DND-41 (cell line): ENCODE data around the gene ZNF677.
"Not testable (repeated sequence)": the region's sequence is repeated elsewhere in the genome, so short reads cannot be mapped to it uniquely, and the experiment has no call there.

Experiments
- ATAC-seq: fragments of 200-7000 bp; cut with Tn5 transposase; 3 replicates; pipeline ENCODE4 v1.9.1; 2021; ENCODE audit warnings: low read depth; ENCODE audit not compliant: insufficient read depth
- DNase-seq: peaks from one replicate; pipeline ENCODE4 v3.0.0-alpha.2; 2020
- H2AFZ ChIP-seq: 2 replicates; pipeline ENCODE4 v1.6.0; 2012; ENCODE audit warnings: low read depth, low read length
- H3K27ac ChIP-seq: 2 replicates; pipeline ENCODE4 v1.5.1; 2012; ENCODE audit warnings: low read length, inconsistent platforms
- H3K27me3 ChIP-seq: fragments of 200-600 bp; sonication (generic); 2 replicates; pipeline ENCODE4 v1.6.0; 2012; ENCODE audit warnings: low read length, mild to moderate bottlenecking, inconsistent platforms; ENCODE audit not compliant: insufficient read depth, poor library complexity
- H3K36me3 ChIP-seq: 2 replicates; pipeline ENCODE4 v1.5.1; 2012; ENCODE audit warnings: low read length, inconsistent platforms; ENCODE audit not compliant: insufficient read depth
- H3K4me1 ChIP-seq: 2 replicates; pipeline ENCODE4 v1.5.1; 2012; ENCODE audit warnings: mild to moderate bottlenecking, low read length; ENCODE audit not compliant: insufficient read depth
- H3K4me2 ChIP-seq: 2 replicates; pipeline ENCODE4 v1.6.0; 2012; ENCODE audit warnings: mild to moderate bottlenecking, moderate library complexity, low read length, inconsistent platforms; ENCODE audit not compliant: insufficient read depth
- H3K4me3 ChIP-seq, 2 experiments: fragments of 200-600 bp in 1 of 2; shearing (Covaris generic) in 1 of 2; 2 replicates each; pipeline ENCODE4 v1.5.1; 2012 to 2016; ENCODE audit warnings: inconsistent platforms in 2 of 2, low read length in 2 of 2, mild to moderate bottlenecking in 2 of 2, low read depth in 1 of 2, moderate library complexity in 1 of 2
- H3K79me2 ChIP-seq: 2 replicates; pipeline ENCODE4 v1.6.0; 2012; ENCODE audit warnings: low read length, inconsistent platforms; ENCODE audit not compliant: insufficient read depth
- H3K9ac ChIP-seq: 2 replicates; pipeline ENCODE4 v1.6.0; 2012; ENCODE audit warnings: low read depth, mild to moderate bottlenecking, inconsistent platforms, low read length, moderate library complexity
- H3K9me3 ChIP-seq: 2 replicates; pipeline ENCODE4 v1.5.1; 2012; ENCODE audit warnings: low read length, moderate library complexity, mild to moderate bottlenecking, inconsistent platforms; ENCODE audit not compliant: insufficient read depth, severe bottlenecking
- H4K20me1 ChIP-seq: 2 replicates; pipeline ENCODE4 v1.6.0; 2012; ENCODE audit warnings: low read length; ENCODE audit not compliant: insufficient read depth
- EZH2 ChIP-seq: IDR thresholded peaks from 3 replicates; pipeline ENCODE4 v1.6.1; 2012; ENCODE audit warnings: borderline replicate concordance, low read depth, mild to moderate bottlenecking, moderate library complexity, low read length, inconsistent platforms; ENCODE audit not compliant: severe bottlenecking
- TF ChIP-seq, protein P1 (sequence below): IDR thresholded peaks from 2 replicates; pipeline ENCODE4 v1.5.1; 2012; ENCODE audit warnings: borderline replicate concordance, low read length, moderate library complexity, mild to moderate bottlenecking; ENCODE audit not compliant: poor library complexity, severe bottlenecking; ENCODE audit errors: extremely low read depth

Gene ZNF677

GRCh38 chr19:53290758-53291549, 36.3 kb upstream of the ZNF677 start:
- DNase-seq, result no peak
- no peak for ATAC-seq
- TF ChIP-seq, protein P1, sequence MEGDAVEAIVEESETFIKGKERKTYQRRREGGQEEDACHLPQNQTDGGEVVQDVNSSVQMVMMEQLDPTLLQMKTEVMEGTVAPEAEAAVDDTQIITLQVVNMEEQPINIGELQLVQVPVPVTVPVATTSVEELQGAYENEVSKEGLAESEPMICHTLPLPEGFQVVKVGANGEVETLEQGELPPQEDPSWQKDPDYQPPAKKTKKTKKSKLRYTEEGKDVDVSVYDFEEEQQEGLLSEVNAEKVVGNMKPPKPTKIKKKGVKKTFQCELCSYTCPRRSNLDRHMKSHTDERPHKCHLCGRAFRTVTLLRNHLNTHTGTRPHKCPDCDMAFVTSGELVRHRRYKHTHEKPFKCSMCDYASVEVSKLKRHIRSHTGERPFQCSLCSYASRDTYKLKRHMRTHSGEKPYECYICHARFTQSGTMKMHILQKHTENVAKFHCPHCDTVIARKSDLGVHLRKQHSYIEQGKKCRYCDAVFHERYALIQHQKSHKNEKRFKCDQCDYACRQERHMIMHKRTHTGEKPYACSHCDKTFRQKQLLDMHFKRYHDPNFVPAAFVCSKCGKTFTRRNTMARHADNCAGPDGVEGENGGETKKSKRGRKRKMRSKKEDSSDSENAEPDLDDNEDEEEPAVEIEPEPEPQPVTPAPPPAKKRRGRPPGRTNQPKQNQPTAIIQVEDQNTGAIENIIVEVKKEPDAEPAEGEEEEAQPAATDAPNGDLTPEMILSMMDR, result no peak
- TF ChIP-seq EZH2, result no peak
- no peak overlapping the region for H3K4me2 ChIP-seq
- no peak overlapping the region for H3K9ac ChIP-seq
- no peaks in the 10 kb centered on the region for H3K79me2 ChIP-seq
- no peaks in the 10 kb centered on the region for H3K4me1 ChIP-seq
- no peak overlapping the region for H3K4me3 ChIP-seq
- H3K9me3 ChIP-seq, result peaks cover 19% of the 10 kb centered on the region
- no peak overlapping the region for H3K27ac ChIP-seq
- H3K36me3 ChIP-seq, result no peaks in the 10 kb centered on the region
- no peaks in the 10 kb centered on the region for H4K20me1 ChIP-seq
- no peak overlapping the region for H2AFZ ChIP-seq
- H3K27me3 ChIP-seq, result no peaks in the 10 kb centered on the region

GRCh38 chr19:53285087-53285486, 30.4 kb upstream of the ZNF677 start:
- no peaks in the 10 kb centered on the region for H3K79me2 ChIP-seq
- no peaks in the 10 kb centered on the region for H3K4me1 ChIP-seq
- H3K9ac ChIP-seq, result no peak overlapping the region
- no peaks in the 10 kb centered on the region for H3K27me3 ChIP-seq
- no peak for TF ChIP-seq EZH2
- TF ChIP-seq, protein P1, result no peak
- DNase-seq (no peak), ATAC-seq (no peak)
- H3K27ac ChIP-seq, result no peak overlapping the region
- no peaks in the 10 kb centered on the region for H4K20me1 ChIP-seq
- no peaks in the 10 kb centered on the region for H3K9me3 ChIP-seq
- H3K4me3 ChIP-seq, result no peak overlapping the region
- H3K4me2 ChIP-seq, result no peak overlapping the region
- H3K36me3 ChIP-seq, result no peaks in the 10 kb centered on the region
- H2AFZ ChIP-seq, result no peak overlapping the region

GRCh38 chr19:53281947-53282346, 27.3 kb upstream of the ZNF677 start:
- H3K79me2 ChIP-seq, H3K4me2 ChIP-seq, H3K27ac ChIP-seq, H3K9ac ChIP-seq, H3K36me3 ChIP-seq, H3K4me3 ChIP-seq, H2AFZ ChIP-seq, H3K27me3 ChIP-seq, H4K20me1 ChIP-seq, H3K4me1 ChIP-seq, H3K9me3 ChIP-seq: not testable (repeated sequence)
- ATAC-seq (peak; percentile 88), DNase-seq (peak; percentile 64)
- TF ChIP-seq, protein P1, result peak; percentile 38

- Histone ChIP-seq H3K9me3 (no peaks in the 10 kb centered on the region), H3K4me3 (no peak overlapping the region), H3K27me3 (peaks cover 23% of the 10 kb centered on the region), H3K79me2 (no peaks in the 10 kb centered on the region), H2AFZ (no peak overlapping the region), H4K20me1 (no peaks in the 10 kb centered on the region), H3K4me1 (no peaks in the 10 kb centered on the region), H3K36me3 (no peaks in the 10 kb centered on the region), H3K9ac (no peak overlapping the region), H3K4me2 (no peak overlapping the region), H3K27ac (no peak overlapping the region)
- ATAC-seq, result no peak
- TF ChIP-seq, protein P1, result no peak
- no peak for TF ChIP-seq EZH2
- DNase-seq, result no peak
These were observed 20.8 kb upstream of the ZNF677 start for GRCh38 chr19:53275480-53275879.
